ENCODE results near the gene UGT8. TPM values are rescaled to one million over a fixed set of nuclear protein-coding genes. Genes with fewer than 3 reads are reported as not detected.

The UGT8 gene
- total RNA-seq, 1 experiment from 2014 or later: 0.39 TPM

DNA sequence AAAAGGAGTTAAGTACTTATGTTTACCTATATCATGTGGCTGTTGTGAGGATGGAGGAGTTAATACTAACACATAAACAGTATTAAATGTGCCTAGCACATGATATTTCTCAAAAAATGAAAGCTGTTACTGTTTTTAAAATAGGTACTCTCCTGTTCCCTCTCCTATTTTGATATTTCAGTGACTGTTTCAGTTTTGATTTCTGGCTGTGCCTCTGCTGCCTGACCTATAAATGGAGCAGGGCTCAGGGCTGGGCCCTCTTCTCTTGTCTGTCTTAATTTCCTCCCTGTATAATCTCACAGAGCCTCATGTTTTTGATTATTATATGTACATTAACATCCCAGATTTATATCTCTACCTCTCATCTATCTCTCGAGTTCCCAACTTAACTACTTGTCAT lies 93.3 kb downstream of the UGT8 start:
- no peak for DNase-seq (ENCODE audit: low read depth)

DNA sequence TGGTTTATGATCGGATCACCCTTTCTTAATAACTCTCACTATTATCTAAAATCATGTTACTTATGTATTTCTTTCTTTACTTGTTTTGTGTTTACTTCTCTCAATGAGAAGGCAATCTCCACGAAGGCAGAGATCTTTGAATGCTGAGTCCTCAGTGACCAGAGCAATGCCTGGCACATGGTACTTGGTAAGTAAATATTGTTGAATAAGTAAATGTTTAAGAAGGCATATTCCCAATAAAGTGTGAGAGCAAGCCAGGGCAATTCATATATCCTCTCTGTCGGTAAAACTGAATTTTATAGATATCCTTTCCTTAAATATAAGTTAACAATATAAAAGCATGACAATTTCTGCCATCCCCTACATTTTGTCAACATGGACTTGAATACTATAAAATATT lies 94.4 kb downstream of the UGT8 start:
- no peak for DNase-seq (ENCODE audit: low read depth)

DNA sequence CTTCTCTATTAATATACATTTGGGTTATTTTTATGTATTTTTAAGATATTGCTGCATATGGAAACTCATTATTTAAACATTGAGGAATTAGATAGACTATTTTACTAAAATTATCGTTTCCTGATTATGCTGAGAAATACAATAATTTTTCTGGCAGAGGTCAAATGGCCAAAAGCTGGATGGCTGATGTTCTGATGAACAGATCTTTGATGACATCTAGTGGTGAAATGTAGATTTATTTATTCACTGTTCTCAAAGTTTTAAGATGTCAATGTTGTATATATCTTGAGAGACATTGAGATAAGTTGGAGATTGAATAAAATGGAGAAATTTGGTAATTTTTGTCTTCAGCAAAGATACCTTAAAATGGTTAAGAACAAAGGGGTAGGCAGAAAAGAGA lies 96.2 kb downstream of the UGT8 start:
- peak; percentile 21 for DNase-seq (ENCODE audit: low read depth)

DNA sequence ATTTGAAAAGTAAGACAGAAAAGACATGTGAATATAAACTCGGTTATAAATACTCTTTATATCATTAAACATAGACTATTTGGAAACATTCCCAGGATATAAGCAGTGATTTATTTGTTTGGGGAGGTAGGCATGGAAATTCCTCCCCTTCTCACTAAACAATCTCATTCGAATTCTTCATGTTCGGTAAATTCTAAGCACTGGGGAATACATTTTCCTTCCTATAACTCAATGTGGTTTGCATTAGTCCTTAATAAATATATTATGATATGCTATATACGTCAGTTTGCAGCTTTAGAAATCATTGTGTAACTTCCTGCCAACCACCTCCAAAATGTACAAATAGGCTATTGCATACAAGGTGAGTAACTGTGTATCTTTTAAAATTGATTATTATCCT lies 99.6 kb downstream of the UGT8 start:
- DNase-seq (ENCODE audit: low read depth): no peak

DNA sequence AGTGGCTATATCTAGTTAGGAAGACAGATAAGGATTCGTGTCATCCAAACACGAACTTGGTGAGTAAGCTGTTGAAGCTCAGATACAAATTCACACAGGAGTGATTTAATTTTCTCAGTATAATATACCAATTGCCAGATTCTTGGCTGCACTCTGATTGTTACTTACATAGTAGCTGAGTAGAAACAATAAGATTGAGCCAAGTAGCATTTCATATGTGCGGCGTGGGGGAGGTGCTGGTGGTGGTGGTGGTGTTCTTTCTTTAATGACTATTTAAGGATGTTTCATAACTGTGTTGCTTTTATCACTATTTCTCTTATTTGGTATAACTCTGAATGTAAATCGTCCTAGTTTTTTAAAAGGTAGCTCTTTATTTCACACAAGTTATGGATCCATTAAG lies 102.9 kb downstream of the UGT8 start:
- no peak for DNase-seq (ENCODE audit: low read depth)

DNA sequence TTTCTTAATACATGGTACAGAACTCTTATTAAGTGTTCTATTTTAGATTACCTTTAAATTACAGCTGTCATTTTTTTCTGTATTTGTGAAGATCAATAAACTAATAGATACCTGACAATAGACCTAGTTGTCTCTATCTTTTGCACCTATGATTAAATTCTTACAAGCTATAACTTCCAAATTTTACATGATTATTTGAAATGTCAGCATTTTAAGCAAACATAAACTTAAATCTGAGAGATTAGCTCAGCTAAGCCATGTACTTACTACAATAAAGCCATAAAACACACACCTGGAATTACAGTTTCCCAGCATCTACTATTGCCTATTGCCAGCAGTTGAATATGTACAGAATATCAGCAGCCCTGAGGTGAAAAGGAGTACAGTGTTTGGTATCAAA lies 118.8 kb downstream of the UGT8 start:
- DNase-seq (ENCODE audit: low read depth): no peak

DNA sequence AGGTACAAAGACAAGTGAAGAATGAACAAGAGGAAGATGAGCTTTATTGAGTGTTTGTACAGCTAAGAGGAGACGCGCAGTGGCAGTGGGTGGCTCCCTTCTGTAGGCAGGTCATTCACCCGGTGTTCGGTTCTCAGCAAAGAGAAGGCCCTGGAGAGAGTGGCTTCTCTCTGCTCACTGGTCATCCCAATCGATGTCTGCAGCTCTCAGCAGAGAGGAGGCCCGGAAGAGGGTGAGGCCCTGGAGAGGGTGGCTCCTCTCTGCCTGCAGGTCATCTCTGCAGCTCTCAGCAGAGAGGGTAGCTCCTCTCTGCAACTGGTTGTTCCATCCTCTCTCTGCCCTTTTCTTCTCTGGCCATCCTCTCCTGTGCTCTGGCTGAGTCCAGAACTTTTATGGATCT lies 126.5 kb downstream of the UGT8 start:
- no peak for DNase-seq (ENCODE audit: low read depth)

DNA sequence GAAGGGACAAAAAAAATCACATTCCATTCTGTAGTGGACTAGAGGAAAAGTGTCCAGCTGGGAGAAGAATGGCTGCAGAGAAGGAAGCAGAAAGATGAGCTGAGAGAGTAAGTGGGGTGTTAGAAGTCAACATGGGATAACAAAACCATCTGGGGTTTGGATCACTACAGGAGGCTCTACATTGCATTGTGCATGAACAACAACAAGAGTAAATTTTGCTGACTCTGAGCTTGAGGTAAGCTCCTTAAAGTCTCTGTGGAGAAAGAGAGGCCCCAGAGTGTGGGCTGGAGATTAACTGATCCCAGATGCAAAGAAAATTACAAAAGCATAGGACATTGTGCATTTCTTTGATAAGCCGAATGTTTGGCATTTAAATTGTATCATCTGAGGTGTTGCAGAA lies 128.9 kb downstream of the UGT8 start:
- no peak for DNase-seq (ENCODE audit: low read depth)
